Esophagus muscularis mucosa (tissue), 4 donors: ENCODE data around the gene GDA. TPM values are rescaled to one million over a fixed set of nuclear protein-coding genes. Genes with fewer than 3 reads are reported as not detected.

ENCODE experiments used
- DNase-seq: peaks from one replicate; pipeline ENCODE4 v3.0.0-alpha.2; 2017; ENCODE audit errors: extremely low spot score
- H3K27ac ChIP-seq, 4 donors: fragments of 200-600 bp; sonication (generic); replicated peaks in 1 of 4; 1 replicate in 3 of 4; 2 replicates in 1 of 4; pipeline ENCODE4 v1.5.1; 2016 to 2019; ENCODE audit warnings: mild to moderate bottlenecking in 1 of 4
- H3K27me3 ChIP-seq, 4 donors: fragments of 200-600 bp; sonication (generic); one replicate each; pipeline versions ENCODE4 v1.5.1 to v1.6.0; 2016 to 2019
- H3K36me3 ChIP-seq, 4 donors: fragments of 200-600 bp; sonication (generic); one replicate each; pipeline ENCODE4 v1.5.1; 2016 to 2019
- H3K4me1 ChIP-seq, 4 donors: fragments of 200-600 bp; sonication (generic); one replicate each; pipeline ENCODE4 v1.5.1; 2016 to 2019
- H3K4me3 ChIP-seq, 4 donors: fragments of 200-600 bp; sonication (generic); 1 replicate in 2 of 4; 2 replicates in 2 of 4; pipeline ENCODE4 v1.5.1; 2016 to 2019; ENCODE audit warnings: mild to moderate bottlenecking in 4 of 4, moderate library complexity in 1 of 4
- H3K9me3 ChIP-seq, 4 donors: fragments of 200-600 bp; sonication (generic); 1 replicate in 3 of 4; 2 replicates in 1 of 4; pipeline ENCODE4 v1.5.1; 2016 to 2019
- EP300 ChIP-seq: sonication (generic); formaldehyde crosslinking; IDR thresholded peaks from one replicate; pipeline ENCODE4 v1.6.1; 2017; ENCODE audit warnings: antibody characterized with exemption
- POLR2A ChIP-seq: fragments of 450-650 bp; IDR thresholded peaks from one replicate; pipeline ENCODE4 v1.6.1; 2017; ENCODE audit warnings: antibody characterized with exemption, moderate library complexity, mild to moderate bottlenecking, low read depth
- POLR2AphosphoS5 ChIP-seq, 2 donors: sonication (generic); formaldehyde crosslinking; IDR thresholded peaks; one replicate each; pipeline ENCODE4 v1.6.1; 2017; ENCODE audit warnings: antibody characterized with exemption in 2 of 2
- WGBS: methylation state at CpG from one replicate; pipeline ENCODE4 v1.1.5; 2018; 5-methylcytosine and 5-hydroxymethylcytosine counted together
- intact Hi-C: fragments of 100-400 bp; cut with DNase I; formaldehyde crosslinking; loops from one replicate; pipeline ENCODE4 v1.15.1; 2023
- total RNA-seq, 4 donors: library from RNA; depleted of rRNA; stranded (reverse); fragments of >200 nt; gene quantifications; one replicate each; pipeline versions ENCODE4 v1.1.0 to v1.2.1, GENCODE V29; 2016
- TF ChIP-seq, protein P1 (sequence below), 3 experiments: fragments of 200-600 bp in 2 of 3; fragments of 450-650 bp in 1 of 3; sonication (generic) in 2 of 3; IDR thresholded peaks; one replicate each; pipeline ENCODE4 v1.5.1; 2017 to 2019; ENCODE audit warnings: antibody characterized with exemption in 3 of 3, mild to moderate bottlenecking in 2 of 3, moderate library complexity in 1 of 3

Gene GDA
- total RNA-seq, 4 donors from 2014 or later, result not detected

DNA sequence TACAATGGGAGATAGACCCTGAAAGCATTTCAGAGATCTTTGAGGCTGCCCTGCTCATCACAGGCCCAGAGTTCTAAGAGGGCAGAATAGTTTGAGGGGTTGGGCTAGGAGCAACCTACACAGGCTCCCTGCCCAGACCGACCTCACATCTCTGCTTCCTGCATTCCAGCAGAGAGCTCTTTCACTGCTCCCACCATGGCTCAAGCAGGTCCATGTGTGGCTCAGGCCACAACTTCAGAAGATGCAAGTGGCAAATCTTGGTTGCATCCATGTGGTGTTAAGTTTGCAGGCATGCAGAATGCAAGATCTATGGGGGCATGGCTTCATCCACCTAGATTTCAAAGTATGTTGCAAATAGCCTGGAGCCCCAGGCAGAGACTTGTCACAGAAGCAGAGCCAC is 39.0 kb downstream of the GDA start:
- Histone ChIP-seq H3K4me1 (no peaks in the 10 kb centered on the region), H3K4me3 (no peak overlapping the region), H3K9me3 (peaks cover 0 to 6% (median 2%) of the 10 kb centered on the region in 4 donors), H3K27ac (no peak overlapping the region), H3K36me3 (no peaks in the 10 kb centered on the region), H3K27me3 (no peaks in the 10 kb centered on the region)
- peak; percentile 86 for DNase-seq
- no peak for TF ChIP-seq EP300
- no peak for TF ChIP-seq POLR2A
- no peak for TF ChIP-seq POLR2AphosphoS5 (IDR thresholded peaks at IDR 0.05)
- TF ChIP-seq, protein P1, sequence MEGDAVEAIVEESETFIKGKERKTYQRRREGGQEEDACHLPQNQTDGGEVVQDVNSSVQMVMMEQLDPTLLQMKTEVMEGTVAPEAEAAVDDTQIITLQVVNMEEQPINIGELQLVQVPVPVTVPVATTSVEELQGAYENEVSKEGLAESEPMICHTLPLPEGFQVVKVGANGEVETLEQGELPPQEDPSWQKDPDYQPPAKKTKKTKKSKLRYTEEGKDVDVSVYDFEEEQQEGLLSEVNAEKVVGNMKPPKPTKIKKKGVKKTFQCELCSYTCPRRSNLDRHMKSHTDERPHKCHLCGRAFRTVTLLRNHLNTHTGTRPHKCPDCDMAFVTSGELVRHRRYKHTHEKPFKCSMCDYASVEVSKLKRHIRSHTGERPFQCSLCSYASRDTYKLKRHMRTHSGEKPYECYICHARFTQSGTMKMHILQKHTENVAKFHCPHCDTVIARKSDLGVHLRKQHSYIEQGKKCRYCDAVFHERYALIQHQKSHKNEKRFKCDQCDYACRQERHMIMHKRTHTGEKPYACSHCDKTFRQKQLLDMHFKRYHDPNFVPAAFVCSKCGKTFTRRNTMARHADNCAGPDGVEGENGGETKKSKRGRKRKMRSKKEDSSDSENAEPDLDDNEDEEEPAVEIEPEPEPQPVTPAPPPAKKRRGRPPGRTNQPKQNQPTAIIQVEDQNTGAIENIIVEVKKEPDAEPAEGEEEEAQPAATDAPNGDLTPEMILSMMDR (IDR thresholded peaks at IDR 0.05), result no peak
- intact Hi-C loops, result no loop called here
- 88% methylated on average over 1 of the region's 1 CpG for WGBS

DNA sequence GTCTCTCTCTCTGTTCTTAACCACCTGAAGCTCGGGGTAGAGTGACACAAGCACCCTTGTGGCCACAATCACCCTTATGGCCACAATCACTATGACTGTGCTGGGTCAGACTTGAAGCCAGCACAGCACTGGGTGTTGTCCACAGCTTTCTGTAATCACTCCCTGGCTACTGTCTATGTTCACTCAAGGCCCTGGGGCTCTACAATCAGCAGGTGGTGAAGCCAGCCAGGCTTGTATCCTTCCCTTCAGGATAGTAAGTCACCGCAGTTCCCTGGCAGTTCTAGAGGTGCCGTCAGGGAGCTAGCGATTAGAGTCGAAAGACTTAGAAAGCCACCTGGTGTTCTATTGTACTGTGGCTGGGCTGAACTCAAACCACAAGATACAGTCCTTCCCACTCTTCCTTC is 44.2 kb downstream of the GDA start:
- Histone ChIP-seq H3K36me3 (no peaks in the 10 kb centered on the region), H3K9me3 (no peaks in the 10 kb centered on the region), H3K4me1 (no peaks in the 10 kb centered on the region), H3K4me3 (no peak overlapping the region), H3K27ac (no peak overlapping the region), H3K27me3 (peaks cover 0 to 6% (median 0%) of the 10 kb centered on the region in 4 donors)
- intact Hi-C loops, result no loop called here
- 100% methylated on average over 3 of the region's 5 CpGs for WGBS
- TF ChIP-seq EP300 (no peak), POLR2A (no peak), POLR2AphosphoS5 (IDR thresholded peaks at IDR 0.05) (no peak)
- TF ChIP-seq, protein P1 (IDR thresholded peaks at IDR 0.05), result no peak
- DNase-seq, result peak; percentile 81

DNA sequence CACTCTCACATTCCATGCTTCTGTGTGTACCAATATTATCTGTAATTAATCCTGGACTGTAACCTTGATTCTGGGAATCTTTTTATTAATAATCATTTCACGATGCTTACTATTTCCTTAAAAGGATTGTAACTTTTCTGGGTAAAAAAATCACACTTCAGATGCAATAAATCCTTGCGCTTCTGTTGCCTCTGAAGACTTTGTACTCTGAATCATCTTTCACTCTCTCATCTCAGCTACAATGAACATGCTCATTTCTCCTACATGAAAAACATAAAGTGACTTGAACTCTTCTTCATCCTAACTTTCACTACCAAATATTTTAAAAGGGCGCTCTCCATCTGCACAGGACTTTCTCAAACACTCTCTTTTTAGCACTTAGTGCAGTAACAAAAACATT is 50.0 kb downstream of the GDA start:
- DNase-seq, result no peak
- 70% methylated on average over 3 of the region's 3 CpGs for WGBS
- H3K4me1 ChIP-seq, result no peaks in the 10 kb centered on the region
- H3K9me3 ChIP-seq, result no peaks in the 10 kb centered on the region
- H3K27ac ChIP-seq, result no peak overlapping the region
- H3K27me3 ChIP-seq, result peaks cover 0 to 6% (median 0%) of the 10 kb centered on the region in 4 donors
- TF ChIP-seq, protein P1 (IDR thresholded peaks at IDR 0.05), result no peak
- no peak for TF ChIP-seq POLR2AphosphoS5 (IDR thresholded peaks at IDR 0.05)
- no peak for TF ChIP-seq POLR2A
- TF ChIP-seq EP300, result no peak
- intact Hi-C loops, result no loop called here
- H3K36me3 ChIP-seq, result no peaks in the 10 kb centered on the region
- H3K4me3 ChIP-seq, result no peak overlapping the region

DNA sequence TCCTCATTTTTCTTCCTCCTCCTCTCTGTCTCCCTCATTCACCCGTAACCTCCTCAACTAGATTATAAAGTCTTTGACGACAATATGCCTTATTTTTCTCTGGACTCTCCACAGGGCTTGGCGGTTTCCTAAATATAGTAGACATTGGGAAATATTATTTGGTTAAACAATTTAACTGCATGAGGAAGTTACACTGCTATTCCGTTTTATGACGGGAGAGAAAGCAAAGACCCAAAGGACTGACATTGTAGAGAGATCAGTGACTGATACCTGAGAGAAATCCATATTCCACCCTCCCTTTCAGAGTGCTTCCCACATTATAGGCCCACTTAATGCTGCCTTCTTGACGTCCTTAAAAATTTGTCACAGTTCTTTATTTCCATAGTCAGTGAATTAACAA is 51.2 kb downstream of the GDA start:
- no peak overlapping the region for H3K27ac ChIP-seq
- H3K27me3 ChIP-seq, result no peaks in the 10 kb centered on the region
- H3K36me3 ChIP-seq, result no peaks in the 10 kb centered on the region
- no peak for TF ChIP-seq POLR2AphosphoS5 (IDR thresholded peaks at IDR 0.05)
- TF ChIP-seq POLR2A, result no peak
- DNase-seq, result peak; percentile 12
- H3K4me1 ChIP-seq, result no peaks in the 10 kb centered on the region
- H3K4me3 ChIP-seq, result no peak overlapping the region
- intact Hi-C loops, result no loop called here
- WGBS, result 79% methylated on average over 6 of the region's 6 CpGs
- H3K9me3 ChIP-seq, result no peaks in the 10 kb centered on the region

DNA sequence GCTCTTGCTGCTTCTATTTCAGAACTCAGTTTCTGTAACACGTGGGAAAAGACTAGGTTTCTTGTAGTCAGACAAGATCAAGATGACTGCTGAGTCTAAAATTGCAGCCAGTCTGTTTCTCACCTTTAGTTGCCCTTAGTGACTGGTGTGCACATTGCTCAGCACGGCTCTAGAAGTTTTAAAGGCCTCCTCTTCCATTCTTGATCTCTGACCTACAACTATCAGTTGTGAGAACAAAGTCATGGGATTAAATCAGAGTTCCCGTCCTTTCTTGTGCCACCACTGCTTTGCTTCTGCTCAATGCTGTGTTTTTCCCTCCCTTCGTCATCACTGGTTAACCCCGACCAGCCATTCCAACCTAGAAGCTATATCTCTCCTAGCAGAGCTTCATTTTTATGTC is 52.8 kb downstream of the GDA start:
- Histone ChIP-seq H3K4me3 (no peak overlapping the region), H3K4me1 (no peaks in the 10 kb centered on the region), H3K36me3 (no peaks in the 10 kb centered on the region), H3K9me3 (no peaks in the 10 kb centered on the region), H3K27ac (no peak overlapping the region), H3K27me3 (no peaks in the 10 kb centered on the region)
- intact Hi-C loops, result no loop called here
- no peak for DNase-seq
- TF ChIP-seq EP300, result no peak
- no peak for TF ChIP-seq POLR2AphosphoS5 (IDR thresholded peaks at IDR 0.05)
- no peak for TF ChIP-seq POLR2A
- TF ChIP-seq, protein P1 (IDR thresholded peaks at IDR 0.05), result no peak
- WGBS, result 74% methylated on average over 5 of the region's 5 CpGs
